WTC11 (cell line): ENCODE data around the gene PLCB2. TPM values are rescaled to one million over a fixed set of nuclear protein-coding genes. Genes with fewer than 3 reads are reported as not detected.

ENCODE experiments used
- ATAC-seq: fragments of 200-7000 bp; cut with Tn5 transposase; 2 replicates; pipeline ENCODE4 v1.10.0; 2021; ENCODE audit warnings: mild to moderate bottlenecking, moderate library complexity
- CTCF ChIA-PET: fragments of 300-600 bp; sonication (Branson Sonifier 250); formaldehyde crosslinking; loops from one replicate; lab custom pipeline; 2021; ENCODE audit warnings: antibody characterized with exemption; lab: Charles Lee
- POLR2A ChIA-PET: fragments of 350-600 bp; sonication (Branson Sonifier 250); formaldehyde crosslinking; loops from one replicate; lab custom pipeline; 2021; ENCODE audit warnings: antibody characterized with exemption; lab: Charles Lee
- DNase-seq: peaks from one replicate; pipeline ENCODE4 v3.0.0; 2021; ENCODE audit warnings: low spot score
- H3K27ac Mint-ChIP-seq: 2 replicates; pipeline ENCODE4 v1.8.0; 2021; ENCODE audit warnings: mixed read lengths
- H3K27me3 Mint-ChIP-seq: 2 replicates; pipeline ENCODE4 v1.8.0; 2021; ENCODE audit warnings: low read depth, mild to moderate bottlenecking, moderate library complexity, mixed read lengths
- H3K36me3 Mint-ChIP-seq: 2 replicates; pipeline ENCODE4 v1.8.0; 2021; ENCODE audit warnings: mixed read lengths
- H3K4me1 Mint-ChIP-seq: 2 replicates; pipeline ENCODE4 v1.8.0; 2022; ENCODE audit warnings: mixed read lengths
- H3K4me3 Mint-ChIP-seq: 2 replicates; pipeline ENCODE4 v1.8.0; 2021; ENCODE audit warnings: mild to moderate bottlenecking, moderate library complexity, mixed read lengths
- H3K9me3 Mint-ChIP-seq: 2 replicates; pipeline ENCODE4 v1.8.0; 2021; ENCODE audit warnings: mixed read lengths
- ETV6 ChIP-seq: sonication (generic); formaldehyde crosslinking; IDR thresholded peaks from 2 replicates; pipeline ENCODE4 v1.8.1; 2022; ENCODE audit warnings: mild to moderate bottlenecking, missing genetic modification reagents
- JUN ChIP-seq: sonication (generic); formaldehyde crosslinking; IDR thresholded peaks from 2 replicates; pipeline ENCODE4 v1.8.0; 2023; ENCODE audit warnings: mild to moderate bottlenecking, missing genetic modification reagents
- NFATC4 ChIP-seq: fragments of 250-450 bp; sonication (Bioruptor Pico); IDR thresholded peaks from 2 replicates; pipeline ENCODE4 v1.9.0; 2021; ENCODE audit warnings: mild to moderate bottlenecking
- NFYB ChIP-seq: sonication (generic); formaldehyde crosslinking; conservative IDR thresholded peaks from 2 replicates; pipeline ENCODE4 v1.8.0; 2022; ENCODE audit warnings: low read depth, missing genetic modification reagents
- SP1 ChIP-seq: sonication (generic); formaldehyde crosslinking; conservative IDR thresholded peaks from 2 replicates; pipeline ENCODE4 v1.8.1; 2022; ENCODE audit warnings: missing genetic modification reagents
- ZNF138 ChIP-seq: sonication (generic); formaldehyde crosslinking; conservative IDR thresholded peaks from 2 replicates; pipeline ENCODE4 v1.8.1; 2022; ENCODE audit warnings: mild to moderate bottlenecking, moderate library complexity, missing genetic modification reagents
- ZNF232 ChIP-seq: sonication (generic); formaldehyde crosslinking; IDR thresholded peaks from 2 replicates; pipeline ENCODE4 v1.8.0; 2022; ENCODE audit warnings: mild to moderate bottlenecking, missing genetic modification reagents
- ZNF423 ChIP-seq: fragments of 250-450 bp; sonication (Bioruptor Pico); IDR thresholded peaks from 2 replicates; pipeline ENCODE4 v2.1.2; 2022; ENCODE audit warnings: mild to moderate bottlenecking, moderate library complexity
- total RNA-seq: library from RNA; stranded (reverse); gene quantifications from 3 replicates; pipeline ENCODE4 v1.2.3, GENCODE V29; 2021
- TF ChIP-seq, protein P1 (sequence below): sonication (generic); formaldehyde crosslinking; IDR thresholded peaks from 2 replicates; pipeline ENCODE4 v1.8.1; 2023; ENCODE audit warnings: mild to moderate bottlenecking, missing genetic modification reagents
- TF ChIP-seq, protein P2 (sequence below): fragments of 250-450 bp; sonication (Bioruptor Pico); IDR thresholded peaks from 2 replicates; pipeline ENCODE4 v1.9.0; 2021; ENCODE audit warnings: mild to moderate bottlenecking, borderline replicate concordance
- TF ChIP-seq, protein P3 (sequence below): sonication (generic); formaldehyde crosslinking; IDR thresholded peaks from 2 replicates; pipeline ENCODE4 v1.8.0; 2022; ENCODE audit warnings: mild to moderate bottlenecking, missing genetic modification reagents
- TF ChIP-seq, protein P4 (sequence below): sonication (generic); formaldehyde crosslinking; IDR thresholded peaks from 2 replicates; pipeline ENCODE4 v1.8.1; 2022; ENCODE audit warnings: mild to moderate bottlenecking, moderate library complexity, missing genetic modification reagents
- TF ChIP-seq, protein P5 (sequence below): sonication (generic); formaldehyde crosslinking; IDR thresholded peaks from 2 replicates; pipeline ENCODE4 v1.8.1; 2023; ENCODE audit warnings: mild to moderate bottlenecking, missing genetic modification reagents, moderate library complexity
- TF ChIP-seq, protein P6 (sequence below): sonication (generic); formaldehyde crosslinking; IDR thresholded peaks from 2 replicates; pipeline ENCODE4 v1.8.1; 2023; ENCODE audit warnings: mild to moderate bottlenecking, missing genetic modification reagents, borderline replicate concordance
- TF ChIP-seq, protein P7 (sequence below): sonication (generic); formaldehyde crosslinking; IDR thresholded peaks from 2 replicates; pipeline ENCODE4 v1.8.0; 2023; ENCODE audit warnings: missing genetic modification reagents

The PLCB2 gene
- total RNA-seq, 1 experiment from 2014 or later: 15.2 TPM

DNA sequence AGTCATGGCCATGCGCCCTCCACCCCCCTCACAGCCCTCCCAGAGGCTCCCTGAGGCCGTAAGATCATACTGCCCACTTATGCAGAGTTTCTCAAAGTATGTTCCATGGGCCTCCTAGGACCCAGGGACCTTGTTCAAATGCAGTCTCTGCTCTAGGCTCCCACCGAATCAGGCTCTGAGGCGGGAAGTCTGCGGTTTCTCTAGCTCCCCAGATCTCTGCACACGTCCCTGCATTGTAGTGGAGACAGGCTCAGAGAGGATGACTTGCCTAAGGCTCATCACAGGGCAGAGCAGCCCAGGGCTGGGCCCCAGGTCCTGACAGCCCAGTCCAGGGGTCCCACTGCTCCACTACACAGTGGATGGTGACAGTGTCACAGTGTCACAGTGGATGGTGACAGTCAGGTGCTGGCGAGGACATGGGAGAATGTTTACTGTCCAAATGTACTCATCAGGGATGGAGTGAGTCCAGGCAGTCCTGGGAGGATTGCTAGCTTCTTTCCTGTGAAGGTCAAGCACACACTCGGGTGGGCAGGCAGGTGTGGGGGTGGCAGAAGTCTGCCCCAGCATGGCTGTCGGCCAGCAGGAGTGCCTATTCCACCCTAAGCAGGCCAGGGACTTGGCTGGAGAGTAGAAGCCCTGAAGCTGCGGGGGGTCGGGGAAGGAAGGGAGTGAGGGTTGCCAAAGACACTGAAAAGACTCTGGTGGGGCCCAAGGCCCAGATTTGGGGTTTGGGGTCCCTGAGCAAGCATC, 37.3 kb downstream of the PLCB2 start (continued):
- TF ChIP-seq, protein P1, sequence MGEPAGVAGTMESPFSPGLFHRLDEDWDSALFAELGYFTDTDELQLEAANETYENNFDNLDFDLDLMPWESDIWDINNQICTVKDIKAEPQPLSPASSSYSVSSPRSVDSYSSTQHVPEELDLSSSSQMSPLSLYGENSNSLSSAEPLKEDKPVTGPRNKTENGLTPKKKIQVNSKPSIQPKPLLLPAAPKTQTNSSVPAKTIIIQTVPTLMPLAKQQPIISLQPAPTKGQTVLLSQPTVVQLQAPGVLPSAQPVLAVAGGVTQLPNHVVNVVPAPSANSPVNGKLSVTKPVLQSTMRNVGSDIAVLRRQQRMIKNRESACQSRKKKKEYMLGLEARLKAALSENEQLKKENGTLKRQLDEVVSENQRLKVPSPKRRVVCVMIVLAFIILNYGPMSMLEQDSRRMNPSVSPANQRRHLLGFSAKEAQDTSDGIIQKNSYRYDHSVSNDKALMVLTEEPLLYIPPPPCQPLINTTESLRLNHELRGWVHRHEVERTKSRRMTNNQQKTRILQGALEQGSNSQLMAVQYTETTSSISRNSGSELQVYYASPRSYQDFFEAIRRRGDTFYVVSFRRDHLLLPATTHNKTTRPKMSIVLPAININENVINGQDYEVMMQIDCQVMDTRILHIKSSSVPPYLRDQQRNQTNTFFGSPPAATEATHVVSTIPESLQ: no peak
- TF ChIP-seq, protein P2, sequence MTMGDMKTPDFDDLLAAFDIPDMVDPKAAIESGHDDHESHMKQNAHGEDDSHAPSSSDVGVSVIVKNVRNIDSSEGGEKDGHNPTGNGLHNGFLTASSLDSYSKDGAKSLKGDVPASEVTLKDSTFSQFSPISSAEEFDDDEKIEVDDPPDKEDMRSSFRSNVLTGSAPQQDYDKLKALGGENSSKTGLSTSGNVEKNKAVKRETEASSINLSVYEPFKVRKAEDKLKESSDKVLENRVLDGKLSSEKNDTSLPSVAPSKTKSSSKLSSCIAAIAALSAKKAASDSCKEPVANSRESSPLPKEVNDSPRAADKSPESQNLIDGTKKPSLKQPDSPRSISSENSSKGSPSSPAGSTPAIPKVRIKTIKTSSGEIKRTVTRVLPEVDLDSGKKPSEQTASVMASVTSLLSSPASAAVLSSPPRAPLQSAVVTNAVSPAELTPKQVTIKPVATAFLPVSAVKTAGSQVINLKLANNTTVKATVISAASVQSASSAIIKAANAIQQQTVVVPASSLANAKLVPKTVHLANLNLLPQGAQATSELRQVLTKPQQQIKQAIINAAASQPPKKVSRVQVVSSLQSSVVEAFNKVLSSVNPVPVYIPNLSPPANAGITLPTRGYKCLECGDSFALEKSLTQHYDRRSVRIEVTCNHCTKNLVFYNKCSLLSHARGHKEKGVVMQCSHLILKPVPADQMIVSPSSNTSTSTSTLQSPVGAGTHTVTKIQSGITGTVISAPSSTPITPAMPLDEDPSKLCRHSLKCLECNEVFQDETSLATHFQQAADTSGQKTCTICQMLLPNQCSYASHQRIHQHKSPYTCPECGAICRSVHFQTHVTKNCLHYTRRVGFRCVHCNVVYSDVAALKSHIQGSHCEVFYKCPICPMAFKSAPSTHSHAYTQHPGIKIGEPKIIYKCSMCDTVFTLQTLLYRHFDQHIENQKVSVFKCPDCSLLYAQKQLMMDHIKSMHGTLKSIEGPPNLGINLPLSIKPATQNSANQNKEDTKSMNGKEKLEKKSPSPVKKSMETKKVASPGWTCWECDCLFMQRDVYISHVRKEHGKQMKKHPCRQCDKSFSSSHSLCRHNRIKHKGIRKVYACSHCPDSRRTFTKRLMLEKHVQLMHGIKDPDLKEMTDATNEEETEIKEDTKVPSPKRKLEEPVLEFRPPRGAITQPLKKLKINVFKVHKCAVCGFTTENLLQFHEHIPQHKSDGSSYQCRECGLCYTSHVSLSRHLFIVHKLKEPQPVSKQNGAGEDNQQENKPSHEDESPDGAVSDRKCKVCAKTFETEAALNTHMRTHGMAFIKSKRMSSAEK (CRISPR knock-in tag): no peak
- TF ChIP-seq ZNF138 (CRISPR knock-in tag): no peak

DNA sequence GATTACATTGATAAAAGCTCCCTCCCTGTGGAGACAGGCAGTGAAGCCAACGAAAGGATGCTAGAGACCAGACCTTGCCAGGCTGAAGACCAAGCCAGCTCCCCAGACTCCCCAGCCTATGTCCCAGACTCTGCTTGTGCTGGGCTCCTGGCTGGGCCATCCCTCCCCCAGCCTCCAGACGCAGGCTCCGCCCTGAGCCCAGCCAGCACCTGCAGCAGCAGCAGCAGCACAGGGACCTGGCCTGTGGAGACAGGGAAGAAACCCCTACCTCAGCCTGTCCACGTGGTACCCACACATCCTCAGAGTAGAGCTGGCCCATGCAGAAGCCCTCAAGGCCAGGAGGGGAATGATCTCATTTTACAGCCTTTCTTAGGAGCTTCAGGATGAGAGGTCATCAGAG, 38.1 kb downstream of the PLCB2 start:
- no peaks in the 10 kb centered on the region for H3K27me3 Mint-ChIP-seq
- H3K4me1 Mint-ChIP-seq: peaks cover 7% of the 10 kb centered on the region
- 0 out of 2 replicates have a peak, but pooled peaks have one; percentile 12 for ATAC-seq
- TF ChIP-seq, protein P3, sequence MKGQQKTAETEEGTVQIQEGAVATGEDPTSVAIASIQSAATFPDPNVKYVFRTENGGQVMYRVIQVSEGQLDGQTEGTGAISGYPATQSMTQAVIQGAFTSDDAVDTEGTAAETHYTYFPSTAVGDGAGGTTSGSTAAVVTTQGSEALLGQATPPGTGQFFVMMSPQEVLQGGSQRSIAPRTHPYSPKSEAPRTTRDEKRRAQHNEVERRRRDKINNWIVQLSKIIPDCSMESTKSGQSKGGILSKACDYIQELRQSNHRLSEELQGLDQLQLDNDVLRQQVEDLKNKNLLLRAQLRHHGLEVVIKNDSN: no peak
- TF ChIP-seq, protein P4, sequence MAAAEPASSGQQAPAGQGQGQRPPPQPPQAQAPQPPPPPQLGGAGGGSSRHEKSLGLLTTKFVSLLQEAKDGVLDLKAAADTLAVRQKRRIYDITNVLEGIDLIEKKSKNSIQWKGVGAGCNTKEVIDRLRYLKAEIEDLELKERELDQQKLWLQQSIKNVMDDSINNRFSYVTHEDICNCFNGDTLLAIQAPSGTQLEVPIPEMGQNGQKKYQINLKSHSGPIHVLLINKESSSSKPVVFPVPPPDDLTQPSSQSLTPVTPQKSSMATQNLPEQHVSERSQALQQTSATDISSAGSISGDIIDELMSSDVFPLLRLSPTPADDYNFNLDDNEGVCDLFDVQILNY (CRISPR knock-in tag): no peak
- CTCF ChIA-PET: interaction anchor here (0.6 to 12.1 kb wide), 7 partner anchors 9 to 224 kb away, joined by 3 to 690 read pairs (median 4); partner anchors contain the start of genes INAFM2 and PLCB2
- POLR2A ChIA-PET: no interaction called here
- no peaks in the 10 kb centered on the region for H3K36me3 Mint-ChIP-seq
- H3K4me3 Mint-ChIP-seq: no peak overlapping the region
- no peak overlapping the region for H3K27ac Mint-ChIP-seq
- DNase-seq: no peak
- H3K9me3 Mint-ChIP-seq: no peaks in the 10 kb centered on the region

DNA sequence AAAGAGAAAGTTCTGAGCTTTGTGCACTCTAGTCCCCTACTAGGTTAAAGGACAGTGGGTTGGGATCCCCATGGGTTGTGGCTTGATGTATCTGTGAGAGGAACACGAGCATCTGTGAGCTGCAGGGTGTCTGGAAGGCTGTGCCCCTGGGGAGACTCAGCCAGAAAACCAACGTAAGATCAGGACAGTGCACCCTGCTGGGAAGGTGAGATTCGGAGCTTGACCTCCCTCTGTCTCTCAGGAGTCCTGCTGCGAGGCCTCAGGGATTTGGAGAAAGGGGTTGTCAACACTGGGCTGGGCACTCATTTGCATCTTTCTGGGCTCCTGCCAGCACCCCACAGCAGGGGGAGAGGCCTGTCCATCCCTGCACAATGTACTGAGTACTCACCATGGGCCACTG, 40.1 kb downstream of the PLCB2 start:
- H3K27me3 Mint-ChIP-seq: no peaks in the 10 kb centered on the region

DNA sequence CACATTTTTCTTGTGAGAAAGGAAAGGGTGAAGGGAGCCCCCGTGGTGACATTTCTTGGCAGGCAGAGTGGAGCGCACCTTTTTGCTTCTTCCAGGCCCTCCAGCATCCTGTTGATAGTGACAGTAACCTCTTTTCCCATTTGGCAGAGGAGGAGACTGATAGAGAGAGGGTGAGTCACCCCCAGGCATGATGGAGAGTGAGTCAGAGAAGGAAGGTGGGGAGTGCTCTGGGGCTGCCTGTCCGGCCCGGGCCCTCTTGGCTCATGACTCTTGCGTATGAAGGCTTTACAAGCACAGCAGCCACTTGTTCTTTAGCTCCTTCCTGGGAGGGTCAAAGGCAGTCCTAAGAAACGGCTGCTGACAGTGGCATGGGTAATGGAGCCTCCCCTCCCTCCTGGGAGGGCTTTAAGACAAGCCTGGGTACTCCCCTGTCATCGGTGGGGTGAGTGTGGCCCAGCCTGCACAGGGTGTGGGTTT, 40.9 kb downstream of the PLCB2 start:
- Mint-ChIP-seq H3K4me1 (peaks cover 12% of the 10 kb centered on the region), H3K27ac (no peak overlapping the region), H3K9me3 (no peaks in the 10 kb centered on the region), H3K36me3 (no peaks in the 10 kb centered on the region), H3K27me3 (no peaks in the 10 kb centered on the region), H3K4me3 (no peak overlapping the region)
- ChIA-PET POLR2A (no interaction called here), CTCF (interaction anchor here (1.0 to 7.5 kb wide), 3 partner anchors 7 to 73 kb away, joined by 3 to 123 read pairs (median 23); no protein-coding TSS in a partner anchor)
- DNase-seq: no peak
- ATAC-seq: no peak
- no peak for TF ChIP-seq JUN (CRISPR knock-in tag)
- no peak for TF ChIP-seq ZNF232 (CRISPR knock-in tag)
- no peak for TF ChIP-seq NFYB (CRISPR knock-in tag)
- TF ChIP-seq, protein P5, sequence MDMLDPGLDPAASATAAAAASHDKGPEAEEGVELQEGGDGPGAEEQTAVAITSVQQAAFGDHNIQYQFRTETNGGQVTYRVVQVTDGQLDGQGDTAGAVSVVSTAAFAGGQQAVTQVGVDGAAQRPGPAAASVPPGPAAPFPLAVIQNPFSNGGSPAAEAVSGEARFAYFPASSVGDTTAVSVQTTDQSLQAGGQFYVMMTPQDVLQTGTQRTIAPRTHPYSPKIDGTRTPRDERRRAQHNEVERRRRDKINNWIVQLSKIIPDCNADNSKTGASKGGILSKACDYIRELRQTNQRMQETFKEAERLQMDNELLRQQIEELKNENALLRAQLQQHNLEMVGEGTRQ (CRISPR knock-in tag): no peak
- TF ChIP-seq ETV6 (CRISPR knock-in tag): no peak
- TF ChIP-seq SP1 (CRISPR knock-in tag): no peak
- TF ChIP-seq, protein P6, sequence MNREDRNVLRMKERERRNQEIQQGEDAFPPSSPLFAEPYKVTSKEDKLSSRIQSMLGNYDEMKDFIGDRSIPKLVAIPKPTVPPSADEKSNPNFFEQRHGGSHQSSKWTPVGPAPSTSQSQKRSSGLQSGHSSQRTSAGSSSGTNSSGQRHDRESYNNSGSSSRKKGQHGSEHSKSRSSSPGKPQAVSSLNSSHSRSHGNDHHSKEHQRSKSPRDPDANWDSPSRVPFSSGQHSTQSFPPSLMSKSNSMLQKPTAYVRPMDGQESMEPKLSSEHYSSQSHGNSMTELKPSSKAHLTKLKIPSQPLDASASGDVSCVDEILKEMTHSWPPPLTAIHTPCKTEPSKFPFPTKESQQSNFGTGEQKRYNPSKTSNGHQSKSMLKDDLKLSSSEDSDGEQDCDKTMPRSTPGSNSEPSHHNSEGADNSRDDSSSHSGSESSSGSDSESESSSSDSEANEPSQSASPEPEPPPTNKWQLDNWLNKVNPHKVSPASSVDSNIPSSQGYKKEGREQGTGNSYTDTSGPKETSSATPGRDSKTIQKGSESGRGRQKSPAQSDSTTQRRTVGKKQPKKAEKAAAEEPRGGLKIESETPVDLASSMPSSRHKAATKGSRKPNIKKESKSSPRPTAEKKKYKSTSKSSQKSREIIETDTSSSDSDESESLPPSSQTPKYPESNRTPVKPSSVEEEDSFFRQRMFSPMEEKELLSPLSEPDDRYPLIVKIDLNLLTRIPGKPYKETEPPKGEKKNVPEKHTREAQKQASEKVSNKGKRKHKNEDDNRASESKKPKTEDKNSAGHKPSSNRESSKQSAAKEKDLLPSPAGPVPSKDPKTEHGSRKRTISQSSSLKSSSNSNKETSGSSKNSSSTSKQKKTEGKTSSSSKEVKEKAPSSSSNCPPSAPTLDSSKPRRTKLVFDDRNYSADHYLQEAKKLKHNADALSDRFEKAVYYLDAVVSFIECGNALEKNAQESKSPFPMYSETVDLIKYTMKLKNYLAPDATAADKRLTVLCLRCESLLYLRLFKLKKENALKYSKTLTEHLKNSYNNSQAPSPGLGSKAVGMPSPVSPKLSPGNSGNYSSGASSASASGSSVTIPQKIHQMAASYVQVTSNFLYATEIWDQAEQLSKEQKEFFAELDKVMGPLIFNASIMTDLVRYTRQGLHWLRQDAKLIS: no peak
- TF ChIP-seq, protein P7, sequence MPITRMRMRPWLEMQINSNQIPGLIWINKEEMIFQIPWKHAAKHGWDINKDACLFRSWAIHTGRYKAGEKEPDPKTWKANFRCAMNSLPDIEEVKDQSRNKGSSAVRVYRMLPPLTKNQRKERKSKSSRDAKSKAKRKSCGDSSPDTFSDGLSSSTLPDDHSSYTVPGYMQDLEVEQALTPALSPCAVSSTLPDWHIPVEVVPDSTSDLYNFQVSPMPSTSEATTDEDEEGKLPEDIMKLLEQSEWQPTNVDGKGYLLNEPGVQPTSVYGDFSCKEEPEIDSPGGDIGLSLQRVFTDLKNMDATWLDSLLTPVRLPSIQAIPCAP (CRISPR knock-in tag): no peak

More for the DNA sequence above, 40.1 kb downstream of the PLCB2 start:
- no peaks in the 10 kb centered on the region for H3K36me3 Mint-ChIP-seq
- POLR2A ChIA-PET: no interaction called here
- TF ChIP-seq NFATC4 (CRISPR knock-in tag): no peak
- TF ChIP-seq NFYB (CRISPR knock-in tag): no peak
- TF ChIP-seq ZNF423 (CRISPR knock-in tag): peak; percentile 96
- no peaks in the 10 kb centered on the region for H3K9me3 Mint-ChIP-seq
- no peak for DNase-seq
- H3K27ac Mint-ChIP-seq: peak overlapping the region; percentile 69; the same call in 1 of the 2 replicates
- no peak overlapping the region for H3K4me3 Mint-ChIP-seq
- no peak for ATAC-seq
- H3K4me1 Mint-ChIP-seq: peaks cover 12% of the 10 kb centered on the region
- CTCF ChIA-PET: interaction anchor here (1.0 to 4.4 kb wide), 3 partner anchors 11 to 222 kb away, joined by 3 to 23 read pairs (median 6); no protein-coding TSS in a partner anchor
